RWPE2 (cell line): ENCODE results near the gene BTG4.
A peak's percentile ranks its signal among the peaks of the same experiment; 100 is the strongest.

ENCODE experiments used
- ATAC-seq: fragments of 200-7000 bp; cut with Tn5 transposase; 3 replicates; pipeline ENCODE4 v1.9.1; 2021; ENCODE audit warnings: low read depth
- DNase-seq: peaks from one replicate; pipeline ENCODE4 v3.0.0-alpha.2; 2020; ENCODE audit warnings: low spot score
- H3K27ac ChIP-seq: fragments of 450-650 bp; 2 replicates; pipeline ENCODE4 v1.5.1; 2017; ENCODE audit warnings: mild to moderate bottlenecking; ENCODE audit not compliant: poor library complexity, severe bottlenecking
- H3K27me3 ChIP-seq: fragments of 250-450 bp; sonication (Bioruptor Pico); 2 replicates; pipeline ENCODE4 v1.5.1; 2021; ENCODE audit warnings: mild to moderate bottlenecking, moderate library complexity; ENCODE audit not compliant: insufficient read depth, poor library complexity, severe bottlenecking
- H3K36me3 ChIP-seq: fragments of 250-450 bp; sonication (Bioruptor Pico); 2 replicates; pipeline ENCODE4 v1.5.1; 2020; ENCODE audit warnings: low read depth, mild to moderate bottlenecking, moderate library complexity
- H3K4me1 ChIP-seq: fragments of 250-450 bp; sonication (Bioruptor Pico); 2 replicates; pipeline ENCODE4 v1.5.1; 2021; ENCODE audit warnings: mild to moderate bottlenecking, moderate library complexity; ENCODE audit not compliant: insufficient read depth, poor library complexity, severe bottlenecking
- H3K4me3 ChIP-seq: fragments of 250-450 bp; sonication (Bioruptor Pico); 2 replicates; pipeline ENCODE4 v1.5.1; 2021; ENCODE audit warnings: mild to moderate bottlenecking, moderate library complexity; ENCODE audit not compliant: severe bottlenecking
- H3K9me3 ChIP-seq: fragments of 250-450 bp; sonication (Bioruptor Pico); 2 replicates; pipeline ENCODE4 v1.5.1; 2021; ENCODE audit warnings: mild to moderate bottlenecking, moderate library complexity; ENCODE audit not compliant: severe bottlenecking
- CTCF ChIP-seq: fragments of 450-650 bp; IDR thresholded peaks from one replicate; pipeline ENCODE4 v1.5.1; 2017; ENCODE audit warnings: mild to moderate bottlenecking, moderate library complexity; ENCODE audit not compliant: poor library complexity, severe bottlenecking

The BTG4 gene

GRCh38 chr11:111530091-111530490, 17.9 kb upstream of the BTG4 start:
- Histone ChIP-seq H3K4me3 (no peak overlapping the region), H3K9me3 (no peaks in the 10 kb centered on the region), H3K4me1 (peaks cover 42% of the 10 kb centered on the region), H3K27me3 (no peaks in the 10 kb centered on the region), H3K27ac (no peak overlapping the region), H3K36me3 (no peaks in the 10 kb centered on the region)
- ATAC-seq (no peak), DNase-seq (no peak)
- TF ChIP-seq CTCF = no peak

- Histone ChIP-seq H3K4me1 (peaks cover 48% of the 10 kb centered on the region), H3K36me3 (no peaks in the 10 kb centered on the region), H3K4me3 (no peak overlapping the region), H3K27me3 (no peaks in the 10 kb centered on the region), H3K27ac (no peak overlapping the region), H3K9me3 (no peaks in the 10 kb centered on the region)
- ATAC-seq = no peak
- TF ChIP-seq CTCF = peak; percentile 3
- no peak for DNase-seq
Observed at GRCh38 chr11:111528557-111528956, 16.4 kb upstream of the BTG4 start.

GRCh38 chr11:111527279-111527678, 15.1 kb upstream of the BTG4 start:
- TF ChIP-seq CTCF = no peak
- no peaks in the 10 kb centered on the region for H3K36me3 ChIP-seq
- DNase-seq = no peak
- peak overlapping the region; percentile 56 for H3K27ac ChIP-seq
- H3K4me1 ChIP-seq = peaks cover 47% of the 10 kb centered on the region
- H3K27me3 ChIP-seq = no peaks in the 10 kb centered on the region
- no peak overlapping the region for H3K4me3 ChIP-seq
- H3K9me3 ChIP-seq = no peaks in the 10 kb centered on the region
- no peak for ATAC-seq

- Histone ChIP-seq H3K4me3 (no peak overlapping the region), H3K9me3 (no peaks in the 10 kb centered on the region), H3K36me3 (no peaks in the 10 kb centered on the region), H3K27ac (peak overlapping the region; percentile 56), H3K27me3 (no peaks in the 10 kb centered on the region), H3K4me1 (peaks cover 41% of the 10 kb centered on the region)
- DNase-seq = no peak
- peak; percentile 92 for ATAC-seq
- no peak for TF ChIP-seq CTCF
Observed at GRCh38 chr11:111526501-111526900, 14.3 kb upstream of the BTG4 start.

GRCh38 chr11:111525456-111525855, 13.3 kb upstream of the BTG4 start:
- peak overlapping the region; percentile 56 for H3K27ac ChIP-seq

More at GRCh38 chr11:111525456-111525855, 13.3 kb upstream of the BTG4 start:
- Histone ChIP-seq H3K4me1 (peaks cover 42% of the 10 kb centered on the region), H3K9me3 (no peaks in the 10 kb centered on the region), H3K36me3 (no peaks in the 10 kb centered on the region), H3K27me3 (no peaks in the 10 kb centered on the region), H3K4me3 (no peak overlapping the region)
- no peak for DNase-seq
- TF ChIP-seq CTCF = no peak
- ATAC-seq = no peak
